OCI-M2 (cell line): ENCODE data around the gene EFNA1.
"Not testable (repeated sequence)": the region's sequence is repeated elsewhere in the genome, so short reads cannot be mapped to it uniquely, and the experiment has no call there.

Experiments used
- DNase-seq: peaks from one replicate; lab custom pipeline; 2025; ENCODE audit not compliant: unreplicated experiment; lab: John Stamatoyannopoulos, UW

The EFNA1 gene

DNA sequence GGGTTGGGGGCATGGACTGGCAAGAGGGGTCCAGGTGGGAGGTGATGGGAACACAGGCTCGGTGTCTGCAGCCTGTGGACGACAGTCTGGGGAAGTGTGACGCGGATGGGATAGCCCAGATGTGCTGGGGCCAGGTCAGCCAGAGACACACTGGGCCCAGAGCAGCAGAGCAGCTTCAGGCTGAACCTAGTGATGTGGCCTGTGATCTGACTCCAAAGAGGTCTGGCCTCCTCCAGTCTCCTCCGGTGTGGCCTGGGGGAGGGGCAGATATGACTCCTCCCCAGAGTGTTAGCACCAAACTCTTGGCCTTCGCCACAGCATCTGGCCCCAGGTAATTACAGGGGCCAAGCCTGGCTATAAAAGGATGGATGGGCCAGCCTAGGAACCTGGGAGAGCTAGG is 35.5 kb upstream of the EFNA1 start:
- no peak for DNase-seq

DNA sequence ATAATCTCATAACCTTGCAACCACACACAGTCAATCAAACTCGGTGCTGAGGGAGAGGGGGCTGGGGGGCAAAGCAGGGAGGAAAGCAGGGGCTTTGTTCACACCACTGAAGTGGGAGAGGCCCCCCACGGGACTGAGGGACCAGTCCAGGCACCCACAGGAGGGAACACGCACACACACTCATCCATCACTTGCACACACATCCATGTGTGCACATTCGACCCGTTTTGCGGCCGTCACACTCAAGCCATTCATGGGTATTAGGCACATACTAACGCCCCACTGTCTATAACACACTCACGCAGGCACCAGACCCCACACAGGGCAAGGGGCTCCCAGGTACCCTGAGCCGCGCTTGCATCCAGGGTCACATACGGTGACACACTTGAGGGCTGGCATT is 35.0 kb upstream of the EFNA1 start:
- no peak for DNase-seq

DNA sequence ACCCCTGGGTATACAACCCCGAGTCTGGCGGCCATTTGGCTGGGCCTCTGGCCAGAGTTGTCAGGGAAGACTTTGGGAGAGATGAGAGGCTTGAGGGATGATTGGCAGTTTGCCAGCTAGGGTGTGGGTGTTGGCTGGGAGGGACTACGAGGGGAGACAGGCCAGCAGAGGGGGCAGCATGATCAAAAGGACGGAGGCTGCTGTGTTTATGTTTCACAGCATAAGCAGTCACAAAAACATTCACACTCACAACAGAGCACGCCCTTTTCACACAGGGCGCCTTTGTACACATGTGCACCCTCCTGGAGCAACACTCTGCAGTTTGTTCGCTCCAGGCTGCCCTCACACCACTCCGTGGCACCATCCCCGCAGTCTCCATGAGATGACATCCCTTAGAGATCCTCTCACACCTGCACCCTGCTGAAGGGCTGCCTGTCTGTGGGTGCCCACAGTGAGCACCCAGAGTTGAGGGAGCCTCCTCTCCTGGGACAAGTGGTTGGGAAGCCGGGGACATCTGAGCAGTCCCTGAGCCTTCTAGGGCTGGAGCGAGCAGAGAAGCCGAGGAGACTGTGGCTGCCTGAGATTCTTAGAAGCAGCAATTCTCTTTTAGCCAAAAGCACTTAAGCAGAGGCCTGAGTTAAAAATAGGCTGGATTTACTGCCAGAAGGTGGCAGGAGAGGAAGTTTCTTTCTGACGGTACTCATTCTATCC is 33.6 kb upstream of the EFNA1 start:
- no peak for DNase-seq

DNA sequence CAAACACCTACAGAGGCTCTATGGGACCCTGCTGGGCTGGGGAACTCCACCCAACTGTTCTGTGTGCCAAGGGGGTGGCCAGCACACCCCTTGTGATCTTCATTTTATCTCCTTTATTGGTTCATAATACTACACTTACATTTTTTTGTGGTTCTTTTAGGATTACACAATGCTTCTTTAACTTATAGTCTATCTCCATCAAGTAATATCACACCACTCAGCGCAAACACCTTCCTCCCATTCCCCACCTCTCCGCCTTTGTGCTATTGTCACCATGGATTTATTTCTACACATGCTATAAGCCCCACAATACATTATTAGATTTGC is 33.1 kb upstream of the EFNA1 start:
- DNase-seq = no peak

DNA sequence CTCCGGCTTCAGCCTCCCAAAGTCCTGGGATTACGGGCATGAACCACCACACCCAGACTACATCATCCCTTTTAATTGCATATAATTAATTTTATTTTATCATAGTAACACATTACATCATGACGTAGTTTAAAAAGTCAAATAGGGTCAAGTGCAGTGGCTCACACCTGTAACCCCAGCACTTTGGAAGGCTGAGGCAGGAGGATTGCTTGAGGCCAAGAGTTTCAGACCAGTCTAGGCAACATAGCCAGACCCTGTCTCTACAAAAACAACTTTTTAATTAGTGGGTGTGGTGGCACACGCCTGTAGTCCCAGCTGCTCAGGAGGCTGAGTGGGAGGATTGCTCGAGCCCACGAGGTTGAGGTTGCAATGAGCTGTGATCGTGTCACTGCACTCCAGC is 28.3 kb upstream of the EFNA1 start:
- no peak for DNase-seq

DNA sequence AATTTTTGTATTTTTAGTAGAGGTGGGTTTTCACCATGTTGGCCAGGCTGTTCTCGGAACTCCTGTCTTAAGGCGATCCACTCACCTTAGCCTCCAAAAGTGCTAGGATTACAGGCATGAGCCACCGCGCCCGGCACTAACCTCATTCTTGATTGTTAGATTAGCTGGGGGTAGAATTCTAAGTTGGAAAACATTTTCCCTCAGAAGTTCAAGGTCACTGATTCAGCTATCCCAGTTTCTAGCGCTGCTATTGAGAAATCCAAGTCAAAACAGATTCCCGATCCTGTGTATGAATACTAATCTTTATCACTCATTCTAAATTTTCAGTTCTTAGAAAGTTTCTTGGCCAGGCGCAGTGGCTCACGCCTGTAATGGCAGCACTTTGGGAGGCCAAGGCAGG is 24.4 kb upstream of the EFNA1 start:
- no peak for DNase-seq

DNA sequence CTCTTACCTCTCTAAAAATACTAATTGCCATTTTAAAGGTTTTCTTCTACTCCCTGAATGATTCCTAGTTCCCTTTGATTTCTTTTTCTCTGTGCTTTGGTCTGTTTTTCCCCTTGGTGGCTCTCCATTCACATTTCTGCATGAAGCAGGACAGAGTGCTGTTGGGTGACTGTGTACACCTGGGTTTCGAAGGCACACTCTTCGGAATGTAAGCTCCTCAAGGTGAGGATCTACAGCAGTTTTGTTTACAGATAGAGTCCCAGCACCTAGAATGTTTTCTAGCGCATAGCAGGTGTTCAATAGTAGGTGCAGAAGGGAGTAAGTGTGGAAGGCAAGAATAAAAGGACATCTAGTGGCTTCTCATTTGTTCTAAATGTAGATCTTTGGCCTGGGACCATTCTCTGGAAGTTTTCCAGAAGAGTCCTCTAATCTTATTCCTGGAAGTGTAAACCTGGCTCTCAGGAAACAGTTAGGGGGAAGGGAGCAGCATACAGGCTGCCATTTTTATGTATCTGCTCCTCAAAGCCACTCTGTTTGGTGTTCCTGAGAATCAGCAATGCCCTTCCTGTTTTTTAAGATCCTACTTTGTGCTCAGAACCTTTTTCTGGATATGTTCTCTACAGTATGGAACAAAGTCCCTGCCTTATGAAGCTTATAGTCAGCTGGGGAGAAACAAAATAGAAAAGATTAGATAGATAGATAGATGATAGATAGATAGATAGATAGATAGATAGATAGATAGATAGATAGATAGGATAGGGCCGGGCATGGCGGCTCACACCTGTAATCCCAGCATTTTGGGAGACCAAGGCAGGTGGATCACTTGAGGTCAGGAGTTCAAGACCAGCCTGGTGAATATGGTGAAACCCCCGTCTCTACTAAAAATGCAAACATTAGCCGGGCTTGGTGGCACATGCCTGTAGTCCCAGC is 22.8 kb upstream of the EFNA1 start:
- DNase-seq = no peak

GRCh38 chr1:155105604-155106011 is 22.1 kb upstream of the EFNA1 start:
- no peak for DNase-seq

DNA sequence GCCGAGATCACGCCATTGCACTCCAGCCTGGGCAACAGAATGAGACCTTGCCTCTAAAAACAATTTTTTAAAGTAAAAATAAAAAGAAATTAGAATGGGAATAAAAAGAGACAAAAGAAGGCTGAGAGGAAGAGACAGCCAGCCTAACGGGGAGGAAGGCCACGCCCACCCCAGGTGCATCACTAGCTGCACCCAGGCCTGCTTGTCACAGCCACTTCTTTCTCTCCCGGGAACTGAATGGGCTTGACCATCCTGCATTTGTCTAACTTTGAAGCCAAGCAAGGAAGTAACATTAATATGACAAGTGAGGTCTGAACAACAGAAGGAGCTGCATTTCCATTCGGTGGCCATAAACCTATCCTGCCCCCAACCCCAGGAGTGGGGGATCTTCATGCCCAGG is 20.8 kb upstream of the EFNA1 start:
- DNase-seq = no peak

DNA sequence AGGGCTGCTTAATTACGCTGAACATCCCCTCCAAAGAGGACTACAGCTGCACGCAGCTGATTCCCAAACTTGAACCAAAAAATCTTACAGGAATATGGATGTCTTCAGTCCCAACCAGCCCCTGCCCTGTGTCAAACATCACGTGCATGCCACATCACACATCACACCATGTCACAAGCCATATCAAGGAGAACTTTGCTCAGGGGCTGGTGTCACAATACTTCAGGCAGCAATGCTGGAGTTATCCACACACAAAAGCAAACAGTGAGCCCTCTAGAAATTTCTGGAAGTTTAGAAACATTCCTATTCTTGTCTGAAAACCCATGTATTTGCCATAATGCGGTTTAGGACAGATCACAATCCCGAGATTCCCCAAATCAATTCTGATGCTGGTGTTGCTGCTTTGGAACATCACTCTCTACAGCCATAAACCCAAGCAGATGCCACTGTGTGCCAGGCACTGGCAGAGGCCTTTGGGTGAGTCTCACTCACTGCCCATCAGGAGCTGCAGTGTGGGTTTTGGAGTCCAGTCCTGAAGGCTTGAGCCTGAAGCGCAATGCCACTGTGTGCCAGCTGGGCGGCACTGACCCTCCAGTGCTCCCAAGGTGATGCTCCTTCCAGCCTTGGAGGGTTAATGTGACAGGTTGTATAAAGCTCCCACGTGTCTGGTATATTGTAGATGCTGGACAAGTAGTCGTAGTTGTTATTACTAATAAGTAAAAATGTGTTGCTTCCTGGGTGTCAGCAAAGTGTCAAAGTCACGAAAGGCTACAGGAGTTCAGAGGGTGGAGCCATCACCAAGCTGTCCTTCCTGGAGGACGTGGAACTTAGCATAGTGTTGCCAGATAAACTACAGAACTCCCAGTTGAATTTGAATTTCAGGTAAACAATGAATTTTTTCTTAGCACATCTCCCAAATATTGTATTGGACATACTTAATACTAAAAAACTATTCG is 20.1 kb upstream of the EFNA1 start:
- no peak for DNase-seq

DNA sequence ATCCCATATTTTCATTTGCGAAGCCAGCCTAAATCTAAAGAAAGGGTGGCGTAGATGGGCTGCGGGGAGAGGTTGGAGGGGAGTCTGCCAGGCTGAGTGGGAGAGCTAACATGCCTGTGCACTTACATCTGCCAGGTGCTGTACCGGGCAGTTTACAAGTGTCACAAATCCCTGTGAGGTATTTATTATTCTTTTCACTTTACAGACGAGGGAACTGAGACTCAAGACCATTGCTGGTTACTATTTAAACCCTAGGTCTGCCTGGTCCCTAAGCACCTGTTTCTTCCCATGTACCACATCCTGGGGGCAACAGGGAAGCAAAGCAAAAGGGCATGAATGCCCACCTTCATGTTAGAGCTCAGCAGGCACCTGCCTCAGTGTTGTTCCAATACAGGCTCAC is 19.4 kb upstream of the EFNA1 start:
- no peak for DNase-seq

GRCh38 chr1:155110381-155110780 is 17.3 kb upstream of the EFNA1 start:
- DNase-seq = no peak

- no peak for DNase-seq
Measured at GRCh38 chr1:155110826-155111225, 16.9 kb upstream of the EFNA1 start.

- DNase-seq = no peak
Measured at GRCh38 chr1:155113450-155113980, 14.2 kb upstream of the EFNA1 start.

- DNase-seq = no peak
Measured at GRCh38 chr1:155116113-155116764, 11.4 kb upstream of the EFNA1 start.

GRCh38 chr1:155117610-155118009 is 10.1 kb upstream of the EFNA1 start:
- DNase-seq = no peak

DNA sequence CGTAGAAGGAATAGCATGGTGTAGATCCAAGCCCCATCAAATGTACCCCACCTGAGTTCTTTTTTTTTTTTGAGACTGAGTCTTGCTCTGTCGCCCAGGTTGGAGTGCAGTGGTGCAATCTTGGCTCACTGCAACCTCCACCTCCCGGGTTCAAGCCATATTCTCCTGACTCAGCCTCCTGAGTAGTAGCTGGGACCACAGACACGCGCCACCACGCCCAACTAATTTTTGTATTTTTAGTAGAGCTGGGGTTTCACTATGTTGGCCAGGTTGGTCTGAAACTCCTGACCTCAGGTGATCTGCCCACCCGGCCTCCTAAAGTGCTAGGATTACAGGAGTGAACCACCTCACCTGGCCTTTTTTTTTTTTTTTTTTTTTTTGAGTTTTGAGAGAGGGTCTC is 9.6 kb upstream of the EFNA1 start:
- not testable (repeated sequence) for DNase-seq

GRCh38 chr1:155120253-155120652 is 7.4 kb upstream of the EFNA1 start:
- DNase-seq = no peak

DNA sequence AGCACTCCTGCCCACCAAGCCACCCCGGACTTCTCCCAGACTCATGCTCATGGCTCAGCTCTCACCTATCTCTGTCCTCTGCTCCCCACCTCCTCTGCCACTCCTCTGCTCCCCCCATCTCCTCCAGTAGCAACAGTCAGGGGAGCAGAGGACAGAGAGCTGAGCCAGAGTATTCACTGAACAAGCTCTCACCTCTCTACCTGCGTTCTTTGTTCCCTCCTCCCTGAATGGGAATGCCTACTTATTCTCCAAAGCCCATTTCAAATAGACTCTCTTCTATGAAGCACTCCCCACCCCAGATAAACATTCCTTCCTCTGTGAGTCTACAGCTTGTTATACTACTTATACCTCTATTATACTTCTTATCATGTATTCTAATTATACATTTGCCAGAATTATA is 6.4 kb upstream of the EFNA1 start:
- no peak for DNase-seq

DNA sequence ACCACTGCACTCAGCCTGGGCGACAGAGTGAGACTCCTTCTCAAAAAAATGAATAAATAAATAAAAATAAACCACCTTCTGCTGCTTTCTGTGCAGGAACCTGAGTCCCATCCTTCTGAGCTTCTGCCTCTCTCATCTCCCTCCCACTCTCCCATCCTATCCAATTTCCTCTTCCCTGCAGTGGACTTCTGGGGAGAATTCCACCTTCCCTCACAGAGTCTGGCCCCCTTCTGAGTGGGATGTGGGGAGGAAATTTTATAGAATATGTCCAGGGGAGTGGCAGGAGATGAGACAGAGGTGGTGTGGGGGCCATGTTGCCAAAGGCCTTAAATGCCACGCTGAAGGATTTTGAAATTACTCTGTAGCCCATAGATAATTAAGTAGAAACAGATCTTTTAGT is 5.4 kb upstream of the EFNA1 start:
- no peak for DNase-seq

GRCh38 chr1:155123801-155124200 is 3.9 kb upstream of the EFNA1 start:
- DNase-seq = no peak
